22Rv1 (cell line): Measurements from ENCODE around the gene NARS2.

Experiments used
- H3K27ac ChIP-seq: fragments of 450-650 bp; 2 replicates; pipeline ENCODE4 v1.5.1; 2017
- CTCF ChIP-seq: fragments of 450-650 bp; IDR thresholded peaks from 2 replicates; pipeline ENCODE4 v1.5.1; 2017; ENCODE audit warnings: mild to moderate bottlenecking
- ZFX ChIP-seq: fragments of 450-650 bp; IDR thresholded peaks from 2 replicates; pipeline ENCODE4 v1.6.1; 2017; ENCODE audit warnings: antibody characterized with exemption, borderline replicate concordance

The NARS2 gene

GRCh38 chr11:78588517-78588916 is 13.9 kb upstream of the NARS2 start:
- TF ChIP-seq ZFX: no peak
- TF ChIP-seq CTCF: no peak
- no peak overlapping the region for H3K27ac ChIP-seq

- no peak for TF ChIP-seq ZFX
- no peak for TF ChIP-seq CTCF
- no peak overlapping the region for H3K27ac ChIP-seq
These were observed 12.8 kb upstream of the NARS2 start for GRCh38 chr11:78587446-78587845.

GRCh38 chr11:78586452-78587046 is 11.9 kb upstream of the NARS2 start:
- peak; percentile 79 for TF ChIP-seq CTCF
- no peak for TF ChIP-seq ZFX

GRCh38 chr11:78583889-78584288 is 9.2 kb upstream of the NARS2 start:
- TF ChIP-seq CTCF (no peak), ZFX (no peak)
- no peak overlapping the region for H3K27ac ChIP-seq

More at GRCh38 chr11:78586452-78587046, 11.9 kb upstream of the NARS2 start:
- no peak overlapping the region for H3K27ac ChIP-seq

GRCh38 chr11:78577495-78577894 is 2.8 kb upstream of the NARS2 start:
- TF ChIP-seq ZFX (no peak), CTCF (no peak)
- H3K27ac ChIP-seq: no peak overlapping the region

- no peak for TF ChIP-seq CTCF
- TF ChIP-seq ZFX: no peak
- no peak overlapping the region for H3K27ac ChIP-seq
These were observed 2.0 kb upstream of the NARS2 start for GRCh38 chr11:78576549-78577097.

- peak overlapping the region; percentile 81 for H3K27ac ChIP-seq
- TF ChIP-seq CTCF (no peak), ZFX (no peak)
These were observed 814 bp upstream of the NARS2 start for GRCh38 chr11:78575478-78575877.
